Measurements from ENCODE around the gene FNDC10.

GRCh38 chr1:1565340-1565739, 34.6 kb downstream of the FNDC10 start:
- TF ChIP-seq, protein P1, sequence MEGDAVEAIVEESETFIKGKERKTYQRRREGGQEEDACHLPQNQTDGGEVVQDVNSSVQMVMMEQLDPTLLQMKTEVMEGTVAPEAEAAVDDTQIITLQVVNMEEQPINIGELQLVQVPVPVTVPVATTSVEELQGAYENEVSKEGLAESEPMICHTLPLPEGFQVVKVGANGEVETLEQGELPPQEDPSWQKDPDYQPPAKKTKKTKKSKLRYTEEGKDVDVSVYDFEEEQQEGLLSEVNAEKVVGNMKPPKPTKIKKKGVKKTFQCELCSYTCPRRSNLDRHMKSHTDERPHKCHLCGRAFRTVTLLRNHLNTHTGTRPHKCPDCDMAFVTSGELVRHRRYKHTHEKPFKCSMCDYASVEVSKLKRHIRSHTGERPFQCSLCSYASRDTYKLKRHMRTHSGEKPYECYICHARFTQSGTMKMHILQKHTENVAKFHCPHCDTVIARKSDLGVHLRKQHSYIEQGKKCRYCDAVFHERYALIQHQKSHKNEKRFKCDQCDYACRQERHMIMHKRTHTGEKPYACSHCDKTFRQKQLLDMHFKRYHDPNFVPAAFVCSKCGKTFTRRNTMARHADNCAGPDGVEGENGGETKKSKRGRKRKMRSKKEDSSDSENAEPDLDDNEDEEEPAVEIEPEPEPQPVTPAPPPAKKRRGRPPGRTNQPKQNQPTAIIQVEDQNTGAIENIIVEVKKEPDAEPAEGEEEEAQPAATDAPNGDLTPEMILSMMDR (IDR thresholded peaks at IDR 0.05): no peak
- TF ChIP-seq EP300 (IDR thresholded peaks at IDR 0.05) (peak in 1 of 4 donors; percentile 24), POLR2A (IDR thresholded peaks at IDR 0.05) (no peak)

Measured in upper lobe of left lung (tissue), 4 donors.